Tongue (tissue), 2 donors: ENCODE results near the gene ST6GAL1. TPM values are rescaled to one million over a fixed set of nuclear protein-coding genes. Genes with fewer than 3 reads are reported as not detected.
A peak's percentile ranks its signal among the peaks of the same experiment; 100 is the strongest.

Source experiments
- DNase-seq: peaks from one replicate; pipeline ENCODE4 v3.0.0-alpha.2; 2015
- total RNA-seq: library from RNA; depleted of rRNA; stranded (reverse); fragments of >200 nt; gene quantifications from one replicate; pipeline ENCODE4 v1.2.3, GENCODE V29; 2014

ST6GAL1 gene
- total RNA-seq, 1 donor from 2014 or later, result 34.3 TPM

DNA sequence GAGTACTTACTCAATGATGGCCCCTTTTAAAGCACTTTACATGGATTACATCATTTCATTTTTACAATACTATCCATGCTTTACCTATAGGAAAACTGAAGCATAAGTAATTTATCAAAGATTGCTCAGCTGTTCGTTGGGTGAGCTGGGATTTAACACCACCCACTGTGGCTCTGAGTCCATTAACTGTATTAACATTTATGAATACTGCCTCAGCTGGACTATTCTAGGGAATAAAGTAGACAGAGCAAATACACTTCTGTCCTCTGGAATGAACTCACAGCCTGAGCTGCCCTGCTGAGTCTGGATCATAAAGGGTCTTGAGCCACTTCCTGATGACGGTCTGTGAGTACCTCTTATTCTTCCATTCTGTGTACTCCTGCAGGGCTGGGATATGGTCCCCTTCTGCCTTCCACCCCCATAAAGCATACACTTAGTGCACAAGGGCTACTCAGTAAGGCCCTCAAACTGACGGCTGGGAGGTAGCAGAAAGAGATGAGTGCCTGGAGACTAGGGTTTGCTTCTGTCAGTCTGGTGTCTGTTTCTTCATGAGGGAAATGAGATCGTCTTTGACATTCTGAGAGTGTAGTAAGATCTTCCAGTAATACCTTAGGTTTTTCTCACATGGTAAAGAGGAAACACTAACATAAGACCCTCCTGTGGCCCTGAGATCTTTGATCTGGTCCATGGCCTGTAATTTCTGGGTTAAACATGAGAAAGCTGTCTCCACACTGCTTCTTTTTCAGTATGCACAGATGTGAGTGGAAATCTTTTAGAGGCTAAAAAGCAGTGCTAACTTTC lies 12.6 kb upstream of the ST6GAL1 start:
- no peak for DNase-seq

DNA sequence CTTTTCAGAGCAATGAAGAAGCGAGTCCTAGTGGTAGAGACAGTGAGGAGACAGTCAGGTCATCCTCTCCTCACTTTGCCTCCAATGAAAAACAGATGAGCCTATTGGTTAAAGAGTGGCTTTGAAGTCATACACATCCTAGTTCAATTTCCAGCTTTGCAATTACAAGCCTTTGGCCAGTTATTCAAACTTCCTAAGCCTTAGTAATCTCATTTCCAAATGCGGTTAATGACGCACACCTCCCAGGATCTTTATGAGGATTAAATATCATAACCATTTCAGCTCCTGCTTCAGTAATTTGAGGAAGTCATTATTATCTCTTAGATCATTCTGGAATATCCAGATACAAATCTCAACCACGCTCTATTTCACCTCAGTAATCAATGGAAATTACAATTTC lies 10.0 kb upstream of the ST6GAL1 start:
- DNase-seq, result no peak

DNA sequence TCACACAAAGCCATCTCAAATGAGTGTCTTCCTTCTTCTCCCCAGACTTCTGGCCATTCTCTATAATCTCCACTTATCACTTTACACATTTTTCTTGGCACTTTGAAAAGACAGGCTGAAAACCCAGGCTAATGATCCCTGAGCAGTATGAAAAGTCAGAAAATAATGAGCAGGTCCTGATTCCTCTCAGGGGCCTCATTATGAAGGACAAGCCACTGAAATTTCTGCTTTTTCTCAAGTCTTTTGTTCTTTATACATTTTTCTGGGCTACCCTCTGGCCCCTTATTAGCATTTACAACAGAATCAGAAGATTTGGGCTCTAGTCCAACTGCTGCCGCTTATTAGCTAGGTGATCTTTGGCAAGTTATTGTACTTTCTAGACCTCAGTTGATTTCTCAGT lies 9.5 kb upstream of the ST6GAL1 start:
- DNase-seq, result no peak

DNA sequence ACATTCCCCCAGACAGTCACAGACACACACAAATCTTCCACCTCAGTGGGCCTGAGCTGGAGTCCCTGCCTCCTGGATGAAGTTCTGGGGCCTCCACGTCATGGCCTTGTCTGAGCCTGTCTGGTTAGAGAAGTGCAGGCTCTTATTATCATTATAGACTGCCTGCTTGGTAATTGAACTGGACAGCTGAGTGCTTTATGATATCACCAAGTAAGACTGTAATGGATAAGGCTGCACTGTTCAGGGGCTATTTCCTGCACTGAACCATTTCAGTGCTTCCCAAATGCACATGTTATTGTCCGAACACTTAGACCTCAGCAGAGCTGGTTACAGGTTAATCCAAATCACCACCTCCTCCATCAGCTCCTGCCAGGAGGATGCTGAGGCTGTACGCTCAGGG lies 8.7 kb upstream of the ST6GAL1 start:
- DNase-seq, result peak; percentile 21

DNA sequence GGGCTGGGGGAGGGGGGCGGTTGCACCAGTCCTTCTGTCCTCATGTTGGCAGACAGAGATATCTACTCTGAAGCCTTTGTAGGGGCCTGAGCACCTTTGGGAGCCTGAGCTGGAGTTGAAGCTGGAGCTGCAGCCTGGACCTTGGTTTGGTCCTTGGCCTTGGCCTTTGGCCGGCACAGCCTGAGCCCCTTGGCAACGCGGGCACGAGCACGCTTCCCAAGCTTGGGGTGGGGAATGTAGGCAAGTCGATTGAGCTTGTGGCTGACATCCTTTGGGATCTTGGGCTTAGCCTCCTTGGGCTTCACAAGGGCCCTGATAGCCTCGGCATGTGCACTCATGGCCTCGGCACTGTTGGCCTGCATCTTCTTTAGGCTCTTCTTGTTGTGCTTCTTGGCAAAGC lies 8.1 kb upstream of the ST6GAL1 start:
- no peak for DNase-seq

DNA sequence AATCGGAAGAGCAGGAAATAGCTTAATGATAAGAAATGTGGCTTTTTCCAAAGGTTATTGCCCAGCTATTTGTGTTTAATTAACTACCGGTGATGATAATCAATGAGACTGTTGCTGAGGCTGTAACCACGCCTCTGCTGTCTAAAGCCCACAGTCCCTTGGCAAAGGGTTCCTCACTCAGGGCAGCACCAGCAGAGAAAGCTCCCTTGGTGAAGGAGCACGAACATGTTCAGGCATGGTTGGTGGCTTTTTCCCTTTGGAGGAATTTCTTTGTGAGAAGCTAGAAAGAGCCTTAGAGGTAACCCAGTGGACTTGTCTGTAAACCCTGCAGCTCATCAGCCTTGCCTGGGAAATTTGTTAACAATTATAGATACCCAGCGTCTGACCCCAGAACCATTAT lies 7.5 kb upstream of the ST6GAL1 start:
- DNase-seq, result no peak

DNA sequence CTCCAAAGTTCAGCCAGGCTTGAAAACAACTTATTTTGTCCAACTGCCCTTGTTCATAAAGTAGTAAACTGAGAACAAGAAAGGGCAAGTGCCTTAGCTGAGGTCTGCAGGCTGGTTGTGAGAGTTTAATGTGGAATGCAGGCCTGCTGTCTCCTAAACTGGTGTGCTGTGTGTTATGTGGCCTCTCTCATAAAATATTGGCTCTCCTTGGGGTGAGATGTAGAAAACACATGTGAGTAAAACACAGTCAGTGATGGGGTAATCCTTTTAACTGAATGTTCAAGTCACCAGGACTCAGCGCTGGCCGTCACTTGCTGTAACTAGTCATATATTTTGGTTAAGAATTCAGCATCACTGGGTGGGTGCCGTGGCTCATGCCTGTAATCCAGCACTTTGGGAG lies 7.1 kb upstream of the ST6GAL1 start:
- no peak for DNase-seq

DNA sequence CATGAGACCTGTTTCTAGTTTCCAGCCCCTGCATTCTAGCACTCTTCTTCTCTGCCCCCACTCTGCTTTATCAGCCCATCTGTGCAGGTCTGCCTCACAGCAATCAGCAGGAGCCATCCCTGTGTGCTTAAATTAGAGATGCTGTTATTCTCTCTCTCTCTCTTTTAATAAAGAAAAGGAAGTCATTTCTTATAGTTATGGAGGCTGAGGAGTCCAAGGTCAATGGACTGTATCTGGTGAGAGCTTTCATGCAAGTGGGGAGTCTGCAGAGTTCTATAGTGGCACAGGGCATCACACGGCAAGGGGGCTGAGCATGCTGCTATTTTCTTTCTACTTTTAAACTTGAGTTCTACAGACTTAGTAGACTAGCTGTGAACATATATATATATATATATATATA lies 4.5 kb upstream of the ST6GAL1 start:
- DNase-seq, result no peak

DNA sequence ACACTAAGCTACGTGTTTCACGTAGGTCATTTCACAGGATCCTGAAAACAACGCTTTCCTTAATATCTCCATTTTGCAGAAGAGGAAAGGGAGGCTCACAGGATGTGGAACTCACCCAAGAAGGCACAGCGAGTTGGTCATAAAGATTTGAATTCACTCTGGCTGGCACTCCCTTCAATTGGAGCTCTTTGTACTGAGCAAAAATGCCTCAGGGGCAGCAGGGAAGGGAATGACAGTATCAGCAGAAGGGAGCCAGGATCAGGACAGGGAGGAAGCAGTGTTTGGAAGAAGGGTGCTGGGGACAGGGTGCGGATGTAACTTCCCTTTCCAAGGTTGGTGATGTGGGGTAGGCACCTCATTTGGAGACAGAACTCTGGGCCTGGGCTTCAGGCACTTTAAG lies 1.1 kb upstream of the ST6GAL1 start:
- no peak for DNase-seq

DNA sequence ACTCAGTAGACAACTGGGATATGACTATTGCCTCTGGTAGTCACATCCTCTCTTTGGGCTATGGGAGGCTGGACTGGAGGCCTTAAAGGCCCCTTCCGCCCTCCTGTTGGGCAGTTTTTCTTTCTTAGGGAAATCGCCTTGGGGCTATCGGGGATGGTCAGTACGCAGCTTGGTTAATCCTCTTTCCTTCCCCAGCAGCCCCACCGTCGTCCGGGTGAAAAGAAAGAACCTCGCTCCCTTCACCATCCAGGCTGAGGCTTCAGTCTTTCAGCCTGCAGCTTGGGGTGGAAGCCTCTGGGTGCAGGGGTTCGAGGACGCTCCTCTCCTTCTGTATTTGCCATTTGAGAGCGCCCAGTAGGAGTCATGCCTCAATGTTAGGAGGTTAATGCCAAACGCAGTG lies 641 bp upstream of the ST6GAL1 start:
- DNase-seq, result no peak

DNA sequence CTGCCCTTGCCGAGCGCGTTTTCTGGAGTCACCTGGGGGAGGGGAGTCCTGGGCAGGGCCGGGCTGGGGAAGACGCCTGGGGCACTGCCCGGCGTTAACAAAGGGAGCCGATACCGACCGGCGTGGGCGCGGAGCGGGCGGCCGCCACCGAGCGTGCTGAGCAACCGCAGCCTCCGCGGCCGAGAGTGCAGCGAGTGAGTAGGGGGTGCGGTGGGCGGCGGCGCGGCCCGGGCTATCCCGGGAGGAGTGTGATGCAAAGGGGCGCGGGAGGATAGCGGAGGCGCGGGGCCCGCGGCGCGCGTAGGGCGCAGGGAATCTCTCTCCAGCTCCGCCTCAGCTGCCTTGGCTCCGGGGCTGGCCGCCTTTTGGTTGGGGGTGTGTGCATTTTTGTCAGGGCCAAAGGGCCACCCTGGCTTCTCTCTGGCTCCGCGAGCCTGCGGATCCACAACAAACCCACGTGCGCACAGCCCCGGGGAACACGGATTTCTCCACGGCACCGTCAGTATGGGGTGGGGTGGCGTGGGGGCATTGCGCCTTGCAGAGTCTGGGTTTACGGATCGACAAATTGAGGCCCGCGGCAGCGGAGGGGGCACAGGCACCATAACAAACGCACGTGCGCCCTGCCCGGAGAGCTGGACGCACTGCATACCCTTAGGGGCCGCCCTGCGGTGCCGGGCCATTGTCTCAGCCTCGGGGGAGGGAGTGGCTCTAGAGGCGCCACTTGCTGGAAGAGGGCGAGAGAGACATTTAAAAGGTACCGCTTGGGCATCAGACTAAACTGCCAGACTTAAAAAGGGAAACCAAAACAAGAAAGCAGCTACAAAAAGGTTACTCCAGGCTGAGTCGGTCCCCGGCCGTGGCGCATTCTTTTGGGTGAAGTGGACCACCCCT lies 560 bp downstream of the ST6GAL1 start:
- peak; percentile 61 for DNase-seq

DNA sequence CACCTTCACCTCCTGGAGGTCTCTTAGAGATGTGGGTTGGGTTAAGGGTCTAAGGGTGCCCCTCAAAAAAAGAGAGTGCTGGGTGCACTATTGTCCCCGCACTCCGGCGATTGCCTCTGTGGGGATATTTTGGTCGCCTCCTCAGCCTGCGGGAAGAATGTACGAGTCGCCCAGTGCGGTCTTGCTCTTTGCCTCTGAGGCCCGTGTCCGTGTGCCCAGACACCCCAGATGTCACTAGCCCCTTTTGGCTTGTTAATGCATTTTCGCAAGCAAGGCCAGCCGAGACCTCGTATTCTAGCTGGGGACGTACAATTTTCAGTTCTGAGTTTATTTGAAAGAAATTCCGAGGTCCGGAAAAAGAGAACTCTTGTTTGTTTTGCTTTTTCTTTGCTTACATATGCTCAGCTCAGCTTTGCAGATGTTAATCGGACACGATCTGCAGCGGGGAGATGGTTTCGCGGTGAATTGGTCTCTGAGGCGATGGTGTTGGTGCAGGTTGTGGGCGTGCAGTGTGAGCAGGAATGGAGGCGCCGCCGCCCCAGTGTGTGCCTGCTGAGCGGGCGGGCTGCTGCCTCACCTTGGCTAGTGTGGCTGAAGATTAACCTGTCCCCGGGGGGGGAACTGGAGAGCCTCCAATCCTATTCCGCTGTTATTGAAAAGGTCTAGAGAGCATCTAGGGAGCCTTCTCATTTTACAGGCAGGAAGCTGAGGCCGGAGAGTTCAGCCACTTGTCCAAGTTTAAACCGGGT lies 1.4 kb downstream of the ST6GAL1 start:
- DNase-seq, result peak; percentile 46

DNA sequence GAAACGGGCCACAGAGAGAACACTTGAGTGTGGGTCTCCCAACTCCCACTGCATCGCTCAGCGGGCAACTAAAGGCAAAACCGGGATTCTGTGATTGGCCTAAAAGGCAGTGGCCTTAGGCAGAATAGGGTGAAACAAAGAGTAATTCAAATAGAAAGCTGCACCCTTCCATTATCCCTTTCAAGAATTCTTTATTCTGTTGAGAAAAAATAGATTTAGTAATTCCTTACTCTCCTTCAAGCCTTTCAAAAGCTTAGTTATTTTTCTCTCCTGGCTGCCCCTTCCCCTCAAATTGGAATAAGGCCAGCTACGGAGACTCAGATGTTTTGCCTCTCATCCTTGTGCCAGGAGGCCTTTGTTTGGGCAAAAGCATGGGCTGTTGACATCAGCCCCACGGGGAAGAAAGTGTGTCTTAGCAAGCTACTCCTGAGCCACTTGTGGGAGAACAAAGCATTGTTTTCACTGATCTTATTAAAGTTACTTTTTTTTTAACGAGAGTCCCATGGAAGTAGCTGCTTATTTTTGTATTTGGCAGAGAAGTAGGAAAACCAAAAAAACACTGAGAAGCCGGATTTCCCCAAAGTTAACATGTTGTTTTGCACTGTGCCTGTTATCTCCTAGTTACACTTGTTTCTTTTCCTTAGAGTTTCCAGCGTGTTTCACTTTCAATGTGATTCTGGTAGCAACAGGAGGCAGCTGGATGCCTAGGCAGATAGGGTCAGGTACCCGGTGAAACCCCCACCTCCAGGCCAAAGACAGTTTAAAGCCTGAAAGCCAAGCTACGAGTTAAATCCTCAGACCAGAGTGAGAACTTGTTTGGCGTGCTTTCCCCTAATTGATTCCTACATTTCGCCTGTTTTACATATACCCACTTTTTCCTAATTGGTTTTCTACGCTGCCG lies 2.2 kb downstream of the ST6GAL1 start:
- peak; percentile 56 for DNase-seq

DNA sequence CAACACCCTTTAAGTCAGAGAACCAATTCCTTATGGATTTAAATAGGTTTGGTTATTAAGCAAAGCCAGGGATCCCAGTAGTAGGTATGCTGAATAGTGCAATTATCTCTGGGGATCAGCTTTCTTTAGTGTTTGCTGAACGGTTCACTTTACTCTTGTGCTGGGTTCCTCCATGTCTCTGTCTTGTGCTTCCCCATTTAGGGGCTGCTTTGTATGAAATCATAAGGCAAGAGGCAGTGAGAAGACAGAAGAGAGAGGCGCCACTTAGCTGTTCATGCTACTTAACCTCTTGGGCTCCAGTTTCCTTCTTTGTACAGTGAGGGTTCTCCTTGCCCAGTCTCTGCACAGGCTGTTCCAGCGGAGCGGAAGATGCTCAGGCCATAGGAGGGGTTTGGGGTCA lies 3.5 kb downstream of the ST6GAL1 start:
- no peak for DNase-seq

DNA sequence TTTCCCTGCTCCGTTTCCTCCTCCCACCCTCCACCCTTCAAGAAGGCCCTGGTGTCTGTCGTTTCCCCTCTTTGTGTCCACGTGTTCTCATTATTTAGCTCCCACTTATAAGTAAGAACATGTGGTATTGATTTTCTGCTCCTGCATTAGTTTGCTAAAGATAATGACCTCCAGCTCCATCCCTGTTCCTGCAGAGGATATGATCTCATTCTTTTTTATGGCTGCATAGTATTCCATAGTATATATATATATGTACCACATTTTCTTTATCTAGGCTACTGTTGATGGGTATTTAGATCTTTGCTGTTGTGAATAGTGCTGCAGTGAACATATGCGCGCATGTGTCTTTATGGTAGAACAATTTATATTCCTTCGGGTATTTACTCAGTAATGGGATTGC lies 4.8 kb downstream of the ST6GAL1 start:
- DNase-seq, result no peak

DNA sequence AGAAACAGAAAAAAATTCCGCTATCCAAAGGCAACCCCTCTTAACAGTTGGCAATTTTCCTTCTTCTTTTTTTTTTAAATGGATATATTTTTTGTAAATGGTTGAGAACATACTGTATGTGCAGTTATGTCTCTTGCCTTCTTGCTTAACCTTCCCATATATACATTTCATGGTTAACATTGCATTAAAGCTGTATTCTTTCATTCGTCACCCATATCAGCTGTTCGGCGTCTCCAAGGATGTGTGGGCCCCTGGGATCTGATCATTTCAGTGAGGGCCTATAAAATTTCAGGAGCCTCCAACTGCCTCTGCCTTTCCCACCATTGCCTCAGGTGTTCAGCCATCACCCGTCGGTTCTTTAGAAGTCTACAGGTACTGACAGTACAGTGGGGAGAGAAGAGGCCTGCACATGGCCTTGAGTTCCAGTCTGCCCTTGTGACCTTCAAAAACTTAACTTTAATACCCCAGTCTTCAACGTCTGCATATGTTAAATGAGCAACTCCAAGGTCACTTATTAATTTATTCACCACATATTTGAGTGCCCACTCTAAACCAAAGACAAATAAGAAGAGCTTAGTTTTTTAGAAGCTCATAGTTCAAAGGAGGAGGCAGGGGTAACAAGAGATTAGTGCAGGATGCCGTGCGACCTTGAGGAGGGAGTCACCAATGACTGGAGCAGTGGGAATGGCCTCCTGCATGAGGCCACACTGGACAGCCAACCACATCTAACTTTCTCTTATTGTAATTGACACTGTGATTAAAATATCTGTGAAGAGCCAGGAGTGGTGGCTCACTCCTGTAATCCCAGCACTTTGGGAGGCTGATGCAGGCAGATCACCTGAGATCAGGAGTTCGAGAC lies 6.9 kb downstream of the ST6GAL1 start:
- DNase-seq, result no peak

DNA sequence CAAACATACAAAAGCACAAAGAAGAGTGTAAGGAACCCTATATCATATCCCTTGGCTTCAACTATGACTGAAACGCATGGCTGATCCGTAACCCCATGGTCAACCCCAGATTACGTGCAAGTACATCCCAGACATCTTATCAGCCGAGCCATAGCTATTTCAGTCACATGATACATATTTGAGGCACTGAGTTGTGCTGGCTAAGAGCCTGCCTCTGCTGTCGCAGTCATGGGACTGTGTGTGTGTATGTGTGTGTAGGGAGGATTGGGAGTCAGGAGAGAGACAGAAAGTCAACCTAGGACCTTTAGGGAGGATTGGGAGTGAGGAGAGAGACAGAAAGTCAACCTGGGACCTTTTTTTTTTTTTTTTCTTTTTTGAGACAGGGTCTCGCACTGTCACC lies 8.4 kb downstream of the ST6GAL1 start:
- DNase-seq, result no peak

DNA sequence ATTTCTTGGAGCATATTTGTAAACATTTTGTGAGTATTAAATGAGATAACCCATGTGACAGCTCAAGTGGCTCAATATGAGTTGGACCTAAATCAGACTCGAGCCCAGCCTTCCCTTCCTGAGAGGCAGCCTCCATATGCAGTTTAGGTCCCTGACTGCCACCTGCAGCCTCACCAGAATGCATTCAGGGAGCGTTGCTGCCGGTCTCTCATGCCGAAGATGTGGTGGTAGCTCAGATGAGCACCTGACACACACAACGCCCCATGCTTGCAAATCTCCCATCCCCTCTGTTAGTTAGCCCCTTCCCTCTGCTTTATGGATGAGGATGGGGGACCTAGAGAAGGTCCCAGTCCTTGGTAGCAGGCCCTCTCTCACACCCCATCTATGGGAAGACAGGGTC lies 9.2 kb downstream of the ST6GAL1 start:
- no peak for DNase-seq

DNA sequence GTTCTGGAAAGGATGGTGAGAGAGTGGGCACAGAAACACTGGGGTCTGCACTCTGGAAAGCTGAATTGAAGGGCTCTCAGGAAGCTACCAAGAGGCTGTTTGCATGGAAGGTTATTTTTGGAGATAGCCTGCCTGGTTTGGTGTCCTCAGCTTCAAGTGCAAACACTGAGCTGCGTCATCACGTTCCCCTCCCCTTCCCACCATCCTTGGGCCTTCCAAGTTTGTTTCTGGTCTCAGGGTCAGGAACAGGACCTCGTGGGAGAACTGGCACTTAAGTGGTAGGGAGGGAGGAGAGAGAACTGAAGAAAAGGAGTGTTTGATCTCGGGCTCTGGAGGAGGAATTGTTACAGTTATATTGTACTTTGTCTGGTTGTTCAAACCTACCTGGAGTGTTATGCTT lies 10.6 kb downstream of the ST6GAL1 start:
- DNase-seq, result peak; percentile 35

DNA sequence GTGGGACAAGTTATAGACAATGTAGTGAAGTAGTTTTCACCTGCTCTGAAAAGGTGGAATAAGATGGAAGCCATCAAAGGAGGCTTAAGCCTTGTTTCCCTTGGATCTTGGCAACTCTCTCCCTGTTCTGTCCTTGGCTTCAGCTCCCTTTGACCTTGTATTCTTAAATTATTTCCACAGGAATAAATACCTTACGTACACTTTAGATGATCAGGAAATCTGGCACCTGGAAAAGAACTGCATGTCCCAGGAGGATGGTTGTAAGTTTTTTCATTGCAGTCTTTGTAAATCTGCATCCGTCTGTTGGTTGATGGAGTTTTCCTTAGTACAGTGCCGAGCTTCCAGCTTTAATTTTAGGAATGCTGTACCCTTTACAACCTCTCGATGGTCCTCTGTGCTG lies 11.8 kb downstream of the ST6GAL1 start:
- DNase-seq, result no peak
